ENCODE results near the gene DRGX. TPM values are rescaled to one million over a fixed set of nuclear protein-coding genes. Genes with fewer than 3 reads are reported as not detected.

The DRGX gene
- total RNA-seq, 1 donor from 2014 or later = not detected

DNA sequence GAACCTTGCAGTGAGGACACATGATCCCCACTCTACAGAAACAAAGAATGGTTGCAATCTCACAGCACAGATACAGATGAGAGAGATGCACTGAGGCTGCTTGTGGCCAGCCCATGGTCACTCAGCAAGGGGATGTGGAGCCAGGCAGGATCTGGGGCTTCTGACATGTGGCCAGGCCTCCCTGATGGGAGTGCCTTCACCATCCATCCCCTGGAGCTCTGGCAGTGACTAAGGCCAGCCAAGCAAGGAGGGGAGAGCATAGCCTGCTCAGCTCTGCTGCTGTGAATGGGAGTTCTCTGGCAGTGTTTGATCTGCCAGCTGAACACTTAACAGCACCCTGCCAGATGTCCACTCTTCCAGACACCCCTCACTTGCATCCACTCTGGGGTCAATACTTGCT lies 77.1 kb downstream of the DRGX start:
- no peaks in the 10 kb centered on the region for H3K36me3 Mint-ChIP-seq (ENCODE audit: unreplicated experiment)
- TF ChIP-seq, protein P1, sequence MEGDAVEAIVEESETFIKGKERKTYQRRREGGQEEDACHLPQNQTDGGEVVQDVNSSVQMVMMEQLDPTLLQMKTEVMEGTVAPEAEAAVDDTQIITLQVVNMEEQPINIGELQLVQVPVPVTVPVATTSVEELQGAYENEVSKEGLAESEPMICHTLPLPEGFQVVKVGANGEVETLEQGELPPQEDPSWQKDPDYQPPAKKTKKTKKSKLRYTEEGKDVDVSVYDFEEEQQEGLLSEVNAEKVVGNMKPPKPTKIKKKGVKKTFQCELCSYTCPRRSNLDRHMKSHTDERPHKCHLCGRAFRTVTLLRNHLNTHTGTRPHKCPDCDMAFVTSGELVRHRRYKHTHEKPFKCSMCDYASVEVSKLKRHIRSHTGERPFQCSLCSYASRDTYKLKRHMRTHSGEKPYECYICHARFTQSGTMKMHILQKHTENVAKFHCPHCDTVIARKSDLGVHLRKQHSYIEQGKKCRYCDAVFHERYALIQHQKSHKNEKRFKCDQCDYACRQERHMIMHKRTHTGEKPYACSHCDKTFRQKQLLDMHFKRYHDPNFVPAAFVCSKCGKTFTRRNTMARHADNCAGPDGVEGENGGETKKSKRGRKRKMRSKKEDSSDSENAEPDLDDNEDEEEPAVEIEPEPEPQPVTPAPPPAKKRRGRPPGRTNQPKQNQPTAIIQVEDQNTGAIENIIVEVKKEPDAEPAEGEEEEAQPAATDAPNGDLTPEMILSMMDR (IDR thresholded peaks at IDR 0.05) = no peak
- no peak overlapping the region for H3K4me3 Mint-ChIP-seq (ENCODE audit: unreplicated experiment)
- peaks cover 14% of the 10 kb centered on the region for H3K27me3 Mint-ChIP-seq (ENCODE audit: unreplicated experiment)
- no peak for DNase-seq (ENCODE audit: extremely low spot score, unreplicated experiment)
- H3K4me1 Mint-ChIP-seq (ENCODE audit: unreplicated experiment) = no peaks in the 10 kb centered on the region
- H3K27ac Mint-ChIP-seq (ENCODE audit: unreplicated experiment) = no peak overlapping the region
- no peaks in the 10 kb centered on the region for H3K9me3 Mint-ChIP-seq (ENCODE audit: unreplicated experiment)

DNA sequence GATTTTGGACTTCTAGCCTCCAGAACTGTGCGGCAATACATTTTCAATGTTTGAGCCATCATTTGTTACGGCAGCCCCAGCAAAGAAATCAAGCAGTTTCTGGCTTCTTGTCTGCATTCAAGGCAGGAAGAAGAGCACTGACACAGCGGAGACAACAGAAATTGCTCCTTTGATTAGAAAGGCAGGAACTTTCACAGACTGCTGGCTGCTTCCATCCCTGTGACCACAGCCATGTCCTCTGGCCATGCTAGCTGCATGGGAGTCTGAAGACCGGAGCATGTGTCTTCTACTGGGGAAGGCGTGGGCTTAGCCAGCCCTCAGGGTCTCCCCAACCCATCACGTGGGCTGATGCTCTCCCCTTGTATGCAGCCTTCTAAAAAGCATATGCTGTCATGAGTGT lies 77.9 kb downstream of the DRGX start:
- Mint-ChIP-seq H3K27me3 (ENCODE audit: unreplicated experiment) (peaks cover 19% of the 10 kb centered on the region), H3K4me3 (ENCODE audit: unreplicated experiment) (no peak overlapping the region), H3K36me3 (ENCODE audit: unreplicated experiment) (no peaks in the 10 kb centered on the region), H3K4me1 (ENCODE audit: unreplicated experiment) (no peaks in the 10 kb centered on the region), H3K9me3 (ENCODE audit: unreplicated experiment) (no peaks in the 10 kb centered on the region), H3K27ac (ENCODE audit: unreplicated experiment) (no peak overlapping the region)
- TF ChIP-seq, protein P1 (IDR thresholded peaks at IDR 0.05) = no peak
- DNase-seq (ENCODE audit: extremely low spot score, unreplicated experiment) = no peak

DNA sequence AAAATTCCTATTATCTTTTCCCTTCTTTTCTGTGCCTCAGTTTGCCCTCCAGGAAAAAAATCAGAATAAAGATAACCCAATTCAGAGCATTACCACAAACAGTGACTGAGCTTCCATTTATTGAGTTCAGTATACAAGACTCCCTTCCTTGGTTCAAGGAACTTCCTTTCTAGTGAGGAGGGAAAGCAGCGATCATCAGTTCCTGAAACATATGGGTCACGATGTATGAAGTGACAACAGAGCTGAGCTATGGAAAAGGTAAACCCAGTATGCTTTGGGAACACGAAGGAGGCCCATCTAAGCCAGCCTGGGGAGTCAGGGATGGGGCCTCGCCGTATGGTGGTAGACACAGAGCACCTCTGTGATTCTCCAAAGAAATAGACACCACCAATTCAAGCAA lies 81.1 kb downstream of the DRGX start:
- Mint-ChIP-seq H3K4me1 (ENCODE audit: unreplicated experiment) (no peaks in the 10 kb centered on the region), H3K4me3 (ENCODE audit: unreplicated experiment) (no peak overlapping the region), H3K27me3 (ENCODE audit: unreplicated experiment) (peaks cover 14% of the 10 kb centered on the region), H3K36me3 (ENCODE audit: unreplicated experiment) (no peaks in the 10 kb centered on the region), H3K27ac (ENCODE audit: unreplicated experiment) (no peak overlapping the region), H3K9me3 (ENCODE audit: unreplicated experiment) (no peaks in the 10 kb centered on the region)
- no peak for DNase-seq (ENCODE audit: extremely low spot score, unreplicated experiment)
- TF ChIP-seq, protein P1 (IDR thresholded peaks at IDR 0.05) = no peak

Other genes with a start within 250 kb of the DRGX start
- not detected in 2 replicates for gene TMEM273, start 207.7 kb downstream of the DRGX start, total RNA-seq
- not detected in 2 replicates for gene C10orf71, start 96.9 kb downstream of the DRGX start, total RNA-seq
- 184 and 187 TPM in 2 replicates for gene ERCC6, start 143.0 kb upstream of the DRGX start, total RNA-seq
- 0.32 and 0.34 TPM in 2 replicates for gene SLC18A3, start 214.2 kb upstream of the DRGX start, total RNA-seq
- gene CHAT, start 217.9 kb upstream of the DRGX start, total RNA-seq = not detected in 2 replicates